Measurements from ENCODE around the gene MRPL49. TPM values are rescaled to one million over a fixed set of nuclear protein-coding genes. Genes with fewer than 3 reads are reported as not detected.
"Not testable (repeated sequence)": the region's sequence is repeated elsewhere in the genome, so short reads cannot be mapped to it uniquely, and the experiment has no call there.

The MRPL49 gene
- total RNA-seq, 1 experiment from 2014 or later: 44.5 TPM

DNA sequence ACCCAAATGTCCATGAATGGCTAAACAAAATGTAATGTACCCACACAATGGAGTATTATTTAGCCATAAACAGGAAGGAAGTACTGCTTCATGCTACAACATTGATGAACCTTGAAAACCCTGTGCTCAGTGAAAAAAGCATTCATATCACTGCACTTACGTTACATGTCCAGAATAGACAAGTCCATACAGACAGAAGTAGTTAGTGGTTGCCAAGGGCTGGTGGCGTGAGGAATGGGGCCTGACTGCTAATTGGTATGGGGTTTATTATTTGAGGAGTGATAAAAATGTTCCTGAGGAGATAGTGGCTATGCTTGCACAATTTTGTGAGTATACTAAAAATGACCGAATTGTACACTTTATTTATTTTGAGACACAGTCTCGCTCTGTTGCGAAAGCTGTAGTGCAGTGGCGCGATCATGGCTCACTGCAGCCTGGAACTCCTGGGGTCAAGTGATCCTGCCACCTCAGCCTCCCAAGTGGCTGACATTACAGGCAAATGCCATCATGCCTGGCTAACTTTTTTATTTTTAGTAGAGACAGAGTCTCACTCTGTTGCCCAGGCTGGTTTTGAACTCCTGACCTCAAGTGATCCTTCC, 19.9 kb downstream of the MRPL49 start:
- no peaks in the 10 kb centered on the region for H3K27me3 ChIP-seq (ENCODE audit: low read length)
- no peaks in the 10 kb centered on the region for H3K9me2 ChIP-seq (replicated peaks; ENCODE audit: insufficient read depth, low read length)
- no peaks in the 10 kb centered on the region for H3K9me3 ChIP-seq (ENCODE audit: low read length)
- peak overlapping the region; percentile 16; the same call in 1 of the 2 replicates for H3K4me3 ChIP-seq (ENCODE audit: low read length)
- H3K36me3 ChIP-seq (ENCODE audit: insufficient read depth, low read length): no peaks in the 10 kb centered on the region
- H4K20me1 ChIP-seq (ENCODE audit: insufficient read depth, low read depth, low read length): no peaks in the 10 kb centered on the region
- no peaks in the 10 kb centered on the region for H3K79me2 ChIP-seq (ENCODE audit: low read length)
- H3K4me1 ChIP-seq (ENCODE audit: low read length): peaks cover 57% of the 10 kb centered on the region
- H2AFZ ChIP-seq (ENCODE audit: low read length): no peak overlapping the region
- peak overlapping the region; percentile 66 for H3K27ac ChIP-seq (ENCODE audit: low read length)
- peak; percentile 89 for DNase-seq
- H3K4me2 ChIP-seq (ENCODE audit: low read depth, low read length, poor library complexity, severe bottlenecking): peak overlapping the region; percentile 44
- no peak overlapping the region for H3K9ac ChIP-seq (ENCODE audit: low read length)

DNA sequence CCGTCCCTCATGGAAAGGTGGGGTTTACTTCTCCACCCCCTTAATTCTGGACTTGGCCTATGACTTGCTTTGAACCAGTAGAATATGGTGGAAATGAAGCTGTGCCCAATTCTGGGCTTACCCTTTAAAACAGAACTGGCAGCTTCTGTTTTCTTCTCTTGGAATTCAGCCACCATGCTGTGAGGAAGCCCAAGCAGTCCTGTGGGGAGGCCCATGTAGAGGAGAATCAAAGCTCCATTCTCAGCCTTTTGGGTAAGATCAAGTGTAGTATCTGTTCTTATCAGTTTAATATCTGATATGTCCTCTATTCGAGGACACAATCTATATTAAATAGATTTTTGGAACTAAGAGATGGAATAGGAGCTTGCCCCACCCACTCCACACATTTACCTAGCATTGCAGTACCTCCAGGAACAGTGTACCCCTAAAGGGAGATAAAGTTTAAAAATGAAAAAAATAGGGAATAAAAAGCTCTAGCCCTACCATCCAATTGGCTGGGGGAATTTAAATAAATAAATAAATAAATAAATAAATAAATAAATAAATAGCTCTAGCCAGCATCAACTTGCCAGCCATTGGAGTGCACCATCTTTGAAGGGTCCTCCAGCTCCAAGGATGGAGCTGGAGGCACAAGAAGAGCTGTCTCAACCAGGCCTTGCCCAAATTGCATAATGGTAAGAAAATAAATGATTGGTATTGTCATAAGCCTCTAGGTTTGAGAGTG, 25.4 kb downstream of the MRPL49 start:
- H3K9me2 ChIP-seq (replicated peaks; ENCODE audit: insufficient read depth, low read length): no peaks in the 10 kb centered on the region
- H3K9me3 ChIP-seq (ENCODE audit: low read length): no peaks in the 10 kb centered on the region
- no peak overlapping the region for H2AFZ ChIP-seq (ENCODE audit: low read length)
- no peak for DNase-seq
- no peak overlapping the region for H3K9ac ChIP-seq (ENCODE audit: low read length)
- no peaks in the 10 kb centered on the region for H3K36me3 ChIP-seq (ENCODE audit: insufficient read depth, low read length)
- H3K27me3 ChIP-seq (ENCODE audit: low read length): no peaks in the 10 kb centered on the region
- no peak overlapping the region for H3K27ac ChIP-seq (ENCODE audit: low read length)
- H3K79me2 ChIP-seq (ENCODE audit: low read length): no peaks in the 10 kb centered on the region
- H3K4me1 ChIP-seq (ENCODE audit: low read length): peaks cover 36% of the 10 kb centered on the region
- no peaks in the 10 kb centered on the region for H4K20me1 ChIP-seq (ENCODE audit: insufficient read depth, low read depth, low read length)
- no peak overlapping the region for H3K4me2 ChIP-seq (ENCODE audit: low read depth, low read length, poor library complexity, severe bottlenecking)
- no peak overlapping the region for H3K4me3 ChIP-seq (ENCODE audit: low read length)

DNA sequence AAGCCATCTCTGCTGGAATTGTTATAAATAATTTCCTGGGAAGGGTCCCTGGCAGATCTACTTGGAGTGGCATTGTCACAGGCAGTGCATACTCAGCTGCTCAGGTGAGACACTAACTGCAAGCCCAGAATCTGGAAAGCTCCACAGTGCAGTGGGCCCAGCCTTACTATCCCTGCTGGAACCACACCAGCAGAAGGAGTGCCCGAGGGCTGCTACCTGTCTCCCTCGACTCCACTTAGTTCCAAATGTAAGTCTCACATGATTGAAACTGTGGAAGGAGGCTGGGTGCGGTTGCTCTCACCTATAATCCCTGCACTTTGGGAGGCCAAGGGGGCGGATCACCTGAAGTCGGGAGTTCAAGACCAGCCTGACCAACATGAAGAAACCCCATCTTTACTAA, 26.5 kb downstream of the MRPL49 start:
- no peak overlapping the region for H3K9ac ChIP-seq (ENCODE audit: low read length)
- no peaks in the 10 kb centered on the region for H4K20me1 ChIP-seq (ENCODE audit: insufficient read depth, low read depth, low read length)
- no peak overlapping the region for H3K27ac ChIP-seq (ENCODE audit: low read length)
- H3K4me3 ChIP-seq (ENCODE audit: low read length): no peak overlapping the region
- no peaks in the 10 kb centered on the region for H3K27me3 ChIP-seq (ENCODE audit: low read length)
- H3K4me2 ChIP-seq (ENCODE audit: low read depth, low read length, poor library complexity, severe bottlenecking): no peak overlapping the region
- no peaks in the 10 kb centered on the region for H3K36me3 ChIP-seq (ENCODE audit: insufficient read depth, low read length)
- H3K79me2 ChIP-seq (ENCODE audit: low read length): no peaks in the 10 kb centered on the region
- no peak overlapping the region for H2AFZ ChIP-seq (ENCODE audit: low read length)
- H3K9me2 ChIP-seq (replicated peaks; ENCODE audit: insufficient read depth, low read length): no peaks in the 10 kb centered on the region
- H3K9me3 ChIP-seq (ENCODE audit: low read length): no peaks in the 10 kb centered on the region
- DNase-seq: no peak
- H3K4me1 ChIP-seq (ENCODE audit: low read length): peaks cover 30% of the 10 kb centered on the region

DNA sequence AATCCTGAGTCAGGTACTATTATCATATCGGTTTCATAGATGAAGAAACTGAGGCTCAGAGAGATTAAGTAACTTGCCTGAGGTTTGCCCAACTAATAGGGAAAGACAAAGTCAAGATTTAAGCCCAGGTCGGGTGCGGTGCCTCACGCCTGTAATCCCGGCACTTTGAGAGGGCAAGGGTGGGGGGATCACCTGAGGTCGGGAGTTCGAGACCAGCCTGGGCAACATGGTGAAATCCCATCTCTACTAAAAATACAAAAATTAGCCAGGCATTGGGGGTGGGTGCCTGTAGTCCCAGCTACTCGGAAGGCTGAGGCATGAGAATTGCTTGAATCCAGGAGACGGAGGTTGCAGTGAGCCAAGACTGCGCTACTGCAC, 28.0 kb downstream of the MRPL49 start:
- H3K27ac ChIP-seq (ENCODE audit: low read length); H4K20me1 ChIP-seq (ENCODE audit: insufficient read depth, low read depth, low read length); H3K36me3 ChIP-seq (ENCODE audit: insufficient read depth, low read length); DNase-seq; H2AFZ ChIP-seq (ENCODE audit: low read length); H3K79me2 ChIP-seq (ENCODE audit: low read length); H3K9me3 ChIP-seq (ENCODE audit: low read length); H3K4me2 ChIP-seq (ENCODE audit: low read depth, low read length, poor library complexity, severe bottlenecking); H3K9me2 ChIP-seq (replicated peaks; ENCODE audit: insufficient read depth, low read length); H3K27me3 ChIP-seq (ENCODE audit: low read length); H3K9ac ChIP-seq (ENCODE audit: low read length); H3K4me3 ChIP-seq (ENCODE audit: low read length): not testable (repeated sequence)
- H3K4me1 ChIP-seq (ENCODE audit: low read length): peaks cover 23% of the 10 kb centered on the region

DNA sequence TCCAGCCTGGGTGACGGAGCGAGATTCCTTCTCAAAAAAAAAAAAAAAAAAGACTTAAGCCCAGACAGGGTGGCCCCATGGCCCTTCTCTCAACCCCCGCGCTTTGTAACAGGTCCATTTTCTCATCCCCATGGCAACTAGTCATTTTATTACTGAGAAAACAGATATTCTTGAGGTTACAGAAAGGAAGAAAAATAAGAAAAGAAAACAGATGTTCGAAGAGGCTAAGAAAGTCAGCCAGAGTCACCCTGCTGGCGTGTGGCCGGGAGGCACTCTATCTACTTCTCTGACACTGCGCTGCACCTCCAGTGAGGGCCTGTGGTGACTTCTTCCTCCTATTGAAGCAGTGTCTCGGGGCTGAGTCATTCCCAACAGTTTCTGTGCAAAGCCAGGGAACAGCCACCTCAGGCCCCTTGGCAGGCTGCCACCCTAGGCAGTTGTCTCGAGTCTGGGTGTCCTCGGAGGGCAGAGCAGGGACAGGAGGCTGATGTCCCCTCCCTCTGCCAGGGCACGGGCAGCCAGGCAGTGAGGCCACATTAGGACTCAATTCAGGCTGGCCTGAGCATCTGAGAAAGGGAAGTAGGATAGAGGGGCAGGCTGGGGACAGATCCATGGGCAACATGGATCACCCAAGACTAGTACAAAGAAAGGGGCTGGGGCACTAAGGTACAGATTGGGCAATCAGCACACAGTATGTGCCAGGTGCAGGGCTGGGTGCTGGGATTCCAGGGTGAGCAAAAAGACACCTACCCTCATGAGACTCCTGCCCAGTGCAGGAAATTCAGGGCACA, 28.6 kb downstream of the MRPL49 start:
- Histone ChIP-seq H3K9me2 (replicated peaks; ENCODE audit: insufficient read depth, low read length) (no peaks in the 10 kb centered on the region), H3K27ac (ENCODE audit: low read length) (no peak overlapping the region), H3K79me2 (ENCODE audit: low read length) (no peaks in the 10 kb centered on the region), H4K20me1 (ENCODE audit: insufficient read depth, low read depth, low read length) (no peaks in the 10 kb centered on the region), H3K9me3 (ENCODE audit: low read length) (no peaks in the 10 kb centered on the region), H3K36me3 (ENCODE audit: insufficient read depth, low read length) (no peaks in the 10 kb centered on the region), H3K27me3 (ENCODE audit: low read length) (no peaks in the 10 kb centered on the region), H3K4me3 (ENCODE audit: low read length) (no peak overlapping the region), H3K4me1 (ENCODE audit: low read length) (peaks cover 17% of the 10 kb centered on the region), H2AFZ (ENCODE audit: low read length) (no peak overlapping the region), H3K4me2 (ENCODE audit: low read depth, low read length, poor library complexity, severe bottlenecking) (no peak overlapping the region), H3K9ac (ENCODE audit: low read length) (no peak overlapping the region)
- no peak for DNase-seq

DNA sequence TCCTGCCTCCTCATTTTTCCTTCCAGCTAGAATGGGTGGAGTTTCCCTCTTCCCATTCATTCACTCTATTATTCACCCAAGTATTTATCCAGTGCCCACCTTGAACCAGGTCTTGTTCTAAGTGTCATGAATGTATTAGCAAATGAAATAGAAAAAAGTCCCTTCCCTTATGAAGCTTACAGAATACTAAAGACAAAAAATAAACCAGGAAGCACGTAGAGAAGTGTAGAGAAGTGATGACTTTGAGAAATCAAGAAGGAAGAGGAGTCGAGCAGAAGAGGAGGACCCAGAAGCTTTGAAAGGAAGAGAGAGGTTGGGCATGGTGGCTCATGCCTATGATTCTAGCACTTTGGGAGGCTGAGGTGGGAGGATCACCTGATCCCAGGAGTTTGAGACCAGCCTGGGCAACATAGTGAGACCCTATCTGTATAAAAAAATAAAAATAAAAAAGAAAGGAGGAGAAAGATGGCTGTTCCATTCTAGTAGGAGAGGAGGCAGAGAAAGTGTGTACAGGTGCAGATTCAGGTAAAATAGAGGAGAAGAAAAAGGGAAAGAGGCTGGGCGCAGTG, 29.3 kb downstream of the MRPL49 start:
- H3K9ac ChIP-seq (ENCODE audit: low read length): no peak overlapping the region

DNA sequence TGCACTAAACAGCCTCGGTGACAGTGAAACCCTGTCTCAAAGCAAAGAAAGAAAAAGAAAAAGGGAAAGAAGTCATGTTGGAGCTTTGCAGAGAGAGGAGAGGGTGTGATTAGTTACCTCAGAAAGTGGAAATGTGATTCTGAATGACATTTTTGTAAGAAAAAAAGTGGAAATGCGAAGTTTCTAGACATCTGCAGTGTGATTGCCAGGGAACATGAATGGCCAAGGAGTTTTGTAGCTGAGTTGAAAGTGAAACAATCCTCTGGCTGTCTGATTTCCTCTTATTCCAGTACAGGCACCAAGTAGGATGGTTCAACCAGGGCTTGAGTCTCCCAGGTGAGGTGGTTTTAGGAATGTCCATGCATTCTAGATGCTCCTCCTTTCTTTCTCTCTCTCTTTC, 30.0 kb downstream of the MRPL49 start:
- Histone ChIP-seq H3K79me2 (ENCODE audit: low read length) (no peaks in the 10 kb centered on the region), H3K4me1 (ENCODE audit: low read length) (peaks cover 3% of the 10 kb centered on the region), H3K27ac (ENCODE audit: low read length) (no peak overlapping the region), H3K9me2 (replicated peaks; ENCODE audit: insufficient read depth, low read length) (no peaks in the 10 kb centered on the region), H3K27me3 (ENCODE audit: low read length) (no peaks in the 10 kb centered on the region), H4K20me1 (ENCODE audit: insufficient read depth, low read depth, low read length) (no peaks in the 10 kb centered on the region), H2AFZ (ENCODE audit: low read length) (no peak overlapping the region), H3K4me3 (ENCODE audit: low read length) (no peak overlapping the region), H3K36me3 (ENCODE audit: insufficient read depth, low read length) (no peaks in the 10 kb centered on the region), H3K9ac (ENCODE audit: low read length) (no peak overlapping the region), H3K9me3 (ENCODE audit: low read length) (no peaks in the 10 kb centered on the region), H3K4me2 (ENCODE audit: low read depth, low read length, poor library complexity, severe bottlenecking) (peak overlapping the region; percentile 42)
- no peak for DNase-seq

More for the DNA sequence above, 29.3 kb downstream of the MRPL49 start:
- H3K4me2 ChIP-seq (ENCODE audit: low read depth, low read length, poor library complexity, severe bottlenecking): no peak overlapping the region
- H3K4me3 ChIP-seq (ENCODE audit: low read length): no peak overlapping the region
- no peaks in the 10 kb centered on the region for H3K79me2 ChIP-seq (ENCODE audit: low read length)
- no peaks in the 10 kb centered on the region for H3K9me2 ChIP-seq (replicated peaks; ENCODE audit: insufficient read depth, low read length)
- no peak overlapping the region for H3K27ac ChIP-seq (ENCODE audit: low read length)
- H3K9me3 ChIP-seq (ENCODE audit: low read length): no peaks in the 10 kb centered on the region
- no peak for DNase-seq
- peaks cover 10% of the 10 kb centered on the region for H3K4me1 ChIP-seq (ENCODE audit: low read length)
- no peaks in the 10 kb centered on the region for H3K27me3 ChIP-seq (ENCODE audit: low read length)
- H4K20me1 ChIP-seq (ENCODE audit: insufficient read depth, low read depth, low read length): no peaks in the 10 kb centered on the region
- H2AFZ ChIP-seq (ENCODE audit: low read length): no peak overlapping the region
- no peaks in the 10 kb centered on the region for H3K36me3 ChIP-seq (ENCODE audit: insufficient read depth, low read length)

DNA sequence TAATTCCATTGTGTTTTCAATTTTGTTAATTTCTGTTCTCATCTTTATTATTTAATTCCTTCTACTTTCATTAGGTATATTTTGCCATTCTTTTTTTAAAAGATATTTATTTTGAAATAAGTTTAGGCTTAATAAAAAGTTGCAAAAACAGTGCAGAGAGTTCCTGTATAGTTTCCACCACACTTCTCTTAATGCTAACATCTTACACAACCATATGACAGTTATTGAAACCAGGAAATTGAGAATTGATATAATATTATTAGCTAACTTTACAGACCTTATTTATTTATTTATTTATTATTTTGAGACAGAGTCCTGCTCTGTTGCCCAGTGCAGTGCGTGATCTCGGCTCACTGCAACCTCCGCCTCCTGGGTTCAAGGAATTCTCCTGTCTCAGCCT, 34.1 kb downstream of the MRPL49 start:
- Histone ChIP-seq H3K4me3 (ENCODE audit: low read length) (no peak overlapping the region), H3K4me1 (ENCODE audit: low read length) (peaks cover 10% of the 10 kb centered on the region), H3K9ac (ENCODE audit: low read length) (no peak overlapping the region), H3K79me2 (ENCODE audit: low read length) (no peaks in the 10 kb centered on the region), H4K20me1 (ENCODE audit: insufficient read depth, low read depth, low read length) (no peaks in the 10 kb centered on the region), H3K27ac (ENCODE audit: low read length) (no peak overlapping the region), H3K27me3 (ENCODE audit: low read length) (no peaks in the 10 kb centered on the region), H3K9me3 (ENCODE audit: low read length) (no peaks in the 10 kb centered on the region), H3K4me2 (ENCODE audit: low read depth, low read length, poor library complexity, severe bottlenecking) (no peak overlapping the region), H3K36me3 (ENCODE audit: insufficient read depth, low read length) (no peaks in the 10 kb centered on the region), H2AFZ (ENCODE audit: low read length) (no peak overlapping the region), H3K9me2 (replicated peaks; ENCODE audit: insufficient read depth, low read length) (no peaks in the 10 kb centered on the region)
- no peak for DNase-seq
